ENCODE results near the gene SLC32A1. TPM values are rescaled to one million over a fixed set of nuclear protein-coding genes. Genes with fewer than 3 reads are reported as not detected.

SLC32A1 gene
- total and polyA plus RNA-seq, 2 of the 13 experiments (the other 11 are each of a cell fraction or from before 2014, with no cell fraction given): not detected

GRCh38 chr20:38692436-38693411 lies 31.6 kb upstream of the SLC32A1 start (continued):
- 0 out of 2 replicates have a peak, but pooled peaks have one; percentile 84 for TF ChIP-seq SMYD3 (CRISPR knock-in tag; IDR thresholded peaks at IDR 0.05)
- TF ChIP-seq SIX4 (CRISPR knock-in tag; IDR thresholded peaks at IDR 0.05): peak; percentile 89
- no peak for TF ChIP-seq ZNF431 (CRISPR knock-in tag; IDR thresholded peaks at IDR 0.05; ENCODE audit: borderline replicate concordance, low read depth)
- peak; percentile 76 for TF ChIP-seq DRAP1 (CRISPR knock-in tag; IDR thresholded peaks at IDR 0.05)
- peak; percentile 99 for TF ChIP-seq TSC22D2 (CRISPR knock-in tag; IDR thresholded peaks at IDR 0.05; ENCODE audit: borderline replicate concordance)
- TF ChIP-seq MEF2D (CRISPR knock-in tag; IDR thresholded peaks at IDR 0.05): peak; percentile 64; the same call in 1 of the 2 replicates
- peak; percentile 87; the same call in 1 of the 2 replicates for TF ChIP-seq SRY (CRISPR knock-in tag; IDR thresholded peaks at IDR 0.05)
- no peak for TF ChIP-seq TCF7 (IDR thresholded peaks at IDR 0.05; ENCODE audit: low read depth)
- peak; percentile 43 for TF ChIP-seq TEAD3 (CRISPR knock-in tag; optimal IDR thresholded peaks at IDR 0.05; ENCODE audit: borderline replicate concordance)
- TF ChIP-seq ZNF337 (CRISPR knock-in tag; IDR thresholded peaks at IDR 0.05; ENCODE audit: borderline replicate concordance, low read depth): no peak
- peak in 1 of 2 experiments; percentile 52; a peak in 1 of 4 replicates for TF ChIP-seq NR2F1 (CRISPR knock-in tag; IDR thresholded peaks at IDR 0.05)
- TF ChIP-seq KDM4B (CRISPR knock-in tag; IDR thresholded peaks at IDR 0.05): peak; percentile 92
- TF ChIP-seq ZNF792 (CRISPR knock-in tag; IDR thresholded peaks at IDR 0.05): peak; percentile 97
- peak; percentile 99 for TF ChIP-seq KLF6 (CRISPR knock-in tag; IDR thresholded peaks at IDR 0.05)
- TF ChIP-seq ZNF614 (CRISPR knock-in tag; IDR thresholded peaks at IDR 0.05; ENCODE audit: borderline replicate concordance): 0 out of 2 replicates have a peak, but pooled peaks have one; percentile 75
- TF ChIP-seq ZNF639 (CRISPR knock-in tag; conservative IDR thresholded peaks at IDR 0.05): peak; percentile 77; the same call in 1 of the 2 replicates
- TF ChIP-seq ZNF570 (CRISPR knock-in tag; IDR thresholded peaks at IDR 0.05; ENCODE audit: borderline replicate concordance): peak; percentile 48; the same call in 1 of the 2 replicates
- TF ChIP-seq SNAPC4 (CRISPR knock-in tag; IDR thresholded peaks at IDR 0.05): no peak
- peak; percentile 68; the same call in 1 of the 2 replicates for TF ChIP-seq ZBTB43 (CRISPR knock-in tag; conservative IDR thresholded peaks at IDR 0.05)
- TF ChIP-seq ZNF552 (CRISPR knock-in tag; IDR thresholded peaks at IDR 0.05; ENCODE audit: borderline replicate concordance): no peak
